GM10248 (cell line): ENCODE data around the gene TMEM63C.

Experiments used
- CTCF ChIA-PET: fragments of 300-600 bp; sonication (Branson Sonifier 250); formaldehyde crosslinking; extraction: SDS; loops from one replicate; lab custom pipeline; 2021; ENCODE audit warnings: antibody characterized with exemption; lab: Yijun Ruan, JAX
- POLR2A ChIA-PET: fragments of 350-650 bp; sonication (Branson Sonifier 250); formaldehyde crosslinking; extraction: SDS; loops from one replicate; lab custom pipeline; 2020; ENCODE audit warnings: antibody characterized with exemption; lab: Yijun Ruan, JAX
- DNase-seq: peaks from one replicate; pipeline ENCODE4 v3.0.0; 2012; ENCODE audit errors: extremely low spot score
- CTCF ChIP-seq: IDR thresholded peaks from 2 replicates; pipeline ENCODE4 v1.5.1; 2012; ENCODE audit warnings: mild to moderate bottlenecking, low read depth; ENCODE audit errors: extremely low read depth, missing control alignments, control extremely low read depth

The TMEM63C gene

GRCh38 chr14:77251870-77252269 is 70.3 kb downstream of the TMEM63C start:
- POLR2A ChIA-PET: no interaction called here
- CTCF ChIA-PET: no interaction called here
- no peak for DNase-seq
- TF ChIP-seq CTCF: no peak

GRCh38 chr14:77253333-77254190 is 72.0 kb downstream of the TMEM63C start:
- no peak for TF ChIP-seq CTCF
- POLR2A ChIA-PET: no interaction called here
- CTCF ChIA-PET: no interaction called here
- DNase-seq: no peak

- CTCF ChIA-PET: no interaction called here
- no peak for TF ChIP-seq CTCF
- DNase-seq: no peak
- POLR2A ChIA-PET: no interaction called here
These were observed 75.1 kb downstream of the TMEM63C start for GRCh38 chr14:77256694-77257093.

- TF ChIP-seq CTCF: no peak
- ChIA-PET CTCF (no interaction called here), POLR2A (no interaction called here)
- no peak for DNase-seq
These were observed 76.1 kb downstream of the TMEM63C start for GRCh38 chr14:77257700-77258099.

GRCh38 chr14:77258566-77258965 is 77.0 kb downstream of the TMEM63C start:
- CTCF ChIA-PET: no interaction called here

More at GRCh38 chr14:77258566-77258965, 77.0 kb downstream of the TMEM63C start:
- POLR2A ChIA-PET: interaction anchor here (0.7 kb wide), 1 partner anchor 91 kb away, joined by 4 read pairs; no protein-coding TSS in a partner anchor
- TF ChIP-seq CTCF: no peak
- DNase-seq: no peak
